ENCODE data around the gene MRPL4. TPM values are rescaled to one million over a fixed set of nuclear protein-coding genes. Genes with fewer than 3 reads are reported as not detected.

The MRPL4 gene
- total RNA-seq, 1 donor from 2014 or later = 75.4 TPM

GRCh38 chr19:10226376-10227025 lies 25.5 kb upstream of the MRPL4 start:
- H3K4me1 Mint-ChIP-seq = peaks cover 20% of the 10 kb centered on the region
- H3K27me3 Mint-ChIP-seq (ENCODE audit: low read depth) = peaks cover 2% of the 10 kb centered on the region
- H3K9me3 Mint-ChIP-seq = no peaks in the 10 kb centered on the region
- TF ChIP-seq, protein P1, sequence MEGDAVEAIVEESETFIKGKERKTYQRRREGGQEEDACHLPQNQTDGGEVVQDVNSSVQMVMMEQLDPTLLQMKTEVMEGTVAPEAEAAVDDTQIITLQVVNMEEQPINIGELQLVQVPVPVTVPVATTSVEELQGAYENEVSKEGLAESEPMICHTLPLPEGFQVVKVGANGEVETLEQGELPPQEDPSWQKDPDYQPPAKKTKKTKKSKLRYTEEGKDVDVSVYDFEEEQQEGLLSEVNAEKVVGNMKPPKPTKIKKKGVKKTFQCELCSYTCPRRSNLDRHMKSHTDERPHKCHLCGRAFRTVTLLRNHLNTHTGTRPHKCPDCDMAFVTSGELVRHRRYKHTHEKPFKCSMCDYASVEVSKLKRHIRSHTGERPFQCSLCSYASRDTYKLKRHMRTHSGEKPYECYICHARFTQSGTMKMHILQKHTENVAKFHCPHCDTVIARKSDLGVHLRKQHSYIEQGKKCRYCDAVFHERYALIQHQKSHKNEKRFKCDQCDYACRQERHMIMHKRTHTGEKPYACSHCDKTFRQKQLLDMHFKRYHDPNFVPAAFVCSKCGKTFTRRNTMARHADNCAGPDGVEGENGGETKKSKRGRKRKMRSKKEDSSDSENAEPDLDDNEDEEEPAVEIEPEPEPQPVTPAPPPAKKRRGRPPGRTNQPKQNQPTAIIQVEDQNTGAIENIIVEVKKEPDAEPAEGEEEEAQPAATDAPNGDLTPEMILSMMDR (conservative IDR thresholded peaks at IDR 0.05) = no peak
- H3K36me3 Mint-ChIP-seq (ENCODE audit: low read depth) = peaks cover 5% of the 10 kb centered on the region
- peak; percentile 36 for DNase-seq (ENCODE audit: low read depth, low spot score)
- H3K27ac Mint-ChIP-seq (ENCODE audit: unreplicated experiment) = peak overlapping the region; percentile 93
- peak overlapping the region; percentile 86 for H3K4me3 Mint-ChIP-seq

- Mint-ChIP-seq H3K27me3 (ENCODE audit: low read depth) (peaks cover 2% of the 10 kb centered on the region), H3K4me3 (peak overlapping the region; percentile 86), H3K27ac (ENCODE audit: unreplicated experiment) (peak overlapping the region; percentile 43), H3K36me3 (ENCODE audit: low read depth) (peaks cover 5% of the 10 kb centered on the region), H3K4me1 (peaks cover 20% of the 10 kb centered on the region), H3K9me3 (no peaks in the 10 kb centered on the region)
- TF ChIP-seq, protein P1 (conservative IDR thresholded peaks at IDR 0.05) = no peak
- DNase-seq (ENCODE audit: low read depth, low spot score) = peak; percentile 60
These were observed 24.7 kb upstream of the MRPL4 start for GRCh38 chr19:10227026-10227971.

GRCh38 chr19:10228393-10228792 lies 23.6 kb upstream of the MRPL4 start:
- Mint-ChIP-seq H3K4me1 (peaks cover 20% of the 10 kb centered on the region), H3K4me3 (peak overlapping the region; percentile 86), H3K27ac (ENCODE audit: unreplicated experiment) (no peak overlapping the region), H3K9me3 (no peaks in the 10 kb centered on the region), H3K27me3 (ENCODE audit: low read depth) (peaks cover 2% of the 10 kb centered on the region), H3K36me3 (ENCODE audit: low read depth) (peaks cover 5% of the 10 kb centered on the region)
- TF ChIP-seq, protein P1 (conservative IDR thresholded peaks at IDR 0.05) = no peak
- DNase-seq (ENCODE audit: low read depth, low spot score) = no peak

DNA sequence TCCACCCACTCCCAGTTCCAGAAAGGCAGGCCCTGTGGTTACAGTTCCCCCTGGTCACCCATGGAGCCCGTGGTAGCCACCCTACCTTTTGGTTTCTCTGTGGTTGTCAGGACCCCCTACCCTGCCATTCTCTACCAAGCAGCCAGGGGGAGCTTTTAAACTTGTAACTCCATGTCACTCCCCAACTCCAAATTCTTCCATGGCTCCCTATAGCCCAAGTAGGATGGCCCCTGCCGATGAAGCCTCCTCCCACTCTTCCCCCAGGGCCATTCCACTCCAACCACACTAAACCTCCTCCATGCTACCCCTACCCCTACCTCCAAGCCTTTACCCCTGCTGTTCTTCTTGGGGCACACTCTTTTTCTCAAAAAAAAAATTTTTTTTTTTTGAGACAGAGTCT lies 23.1 kb upstream of the MRPL4 start:
- no peak for DNase-seq (ENCODE audit: low read depth, low spot score)
- Mint-ChIP-seq H3K4me3 (peak overlapping the region; percentile 83), H3K4me1 (peaks cover 20% of the 10 kb centered on the region)

DNA sequence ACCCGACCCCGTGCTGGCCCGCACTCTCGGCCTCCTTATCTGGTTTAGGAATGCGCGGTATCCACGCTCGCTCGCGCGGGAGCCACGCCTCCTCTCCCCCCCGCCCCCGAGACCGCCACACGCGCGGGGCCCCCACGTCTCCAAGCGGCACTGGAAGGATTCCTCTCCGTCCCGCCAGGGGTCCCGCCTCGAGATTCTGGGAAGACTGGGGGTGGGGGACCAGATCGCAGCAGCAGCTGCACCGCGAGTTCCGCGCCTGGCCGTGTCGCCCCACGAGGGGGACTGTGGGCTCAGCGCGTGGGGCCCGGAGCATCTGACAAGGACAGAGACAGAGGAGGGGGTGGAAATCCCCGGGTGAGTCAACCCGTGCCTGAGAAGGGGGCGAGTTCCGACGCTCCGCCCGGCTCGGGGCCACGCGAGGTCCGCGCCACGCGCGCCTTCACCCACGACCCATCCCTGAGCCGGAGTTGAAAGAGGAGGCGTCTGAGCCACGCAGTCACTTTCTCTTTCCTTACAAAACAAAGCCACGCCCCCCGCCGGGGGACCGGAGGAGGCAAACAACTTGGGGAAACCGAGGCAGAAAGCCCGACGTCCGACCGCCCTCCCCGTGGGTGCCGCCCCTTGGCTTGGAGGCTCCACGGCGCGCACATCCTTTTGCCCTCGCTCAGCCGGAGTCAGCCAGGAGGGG lies 21.7 kb upstream of the MRPL4 start:
- peak overlapping the region; percentile 87 for H3K4me3 Mint-ChIP-seq
- H3K27ac Mint-ChIP-seq (ENCODE audit: unreplicated experiment) = peak overlapping the region; percentile 27
- DNase-seq (ENCODE audit: low read depth, low spot score) = peak; percentile 51

More for the DNA sequence above, 23.1 kb upstream of the MRPL4 start:
- peaks cover 4% of the 10 kb centered on the region for H3K36me3 Mint-ChIP-seq (ENCODE audit: low read depth)
- TF ChIP-seq, protein P1 (conservative IDR thresholded peaks at IDR 0.05) = peak; percentile 59
- peak overlapping the region; percentile 35 for H3K27ac Mint-ChIP-seq (ENCODE audit: unreplicated experiment)
- no peaks in the 10 kb centered on the region for H3K9me3 Mint-ChIP-seq
- H3K27me3 Mint-ChIP-seq (ENCODE audit: low read depth) = peaks cover 2% of the 10 kb centered on the region

More for the DNA sequence above, 21.7 kb upstream of the MRPL4 start:
- Mint-ChIP-seq H3K27me3 (ENCODE audit: low read depth) (peaks cover 2% of the 10 kb centered on the region), H3K36me3 (ENCODE audit: low read depth) (no peaks in the 10 kb centered on the region), H3K9me3 (no peaks in the 10 kb centered on the region), H3K4me1 (peaks cover 17% of the 10 kb centered on the region)
- TF ChIP-seq, protein P1 (conservative IDR thresholded peaks at IDR 0.05) = peak; percentile 28
